GM23248 (cell line): ENCODE measurements around the gene RAB3C.

Source experiments
- EZH2 ChIP-seq: fragments of 200-600 bp; sonication (generic); IDR thresholded peaks from 2 replicates; pipeline ENCODE4 v1.6.1; 2018; ENCODE audit warnings: antibody characterized with exemption, mild to moderate bottlenecking; ENCODE audit not compliant: insufficient read depth, poor library complexity, severe bottlenecking
- EZH2phosphoT487 ChIP-seq: fragments of 200-600 bp; sonication (generic); IDR thresholded peaks from 2 replicates; pipeline ENCODE4 v1.6.1; 2018; ENCODE audit warnings: antibody characterized with exemption, moderate library complexity, mild to moderate bottlenecking, low read depth; ENCODE audit not compliant: insufficient read depth

GRCh38 chr5:58842852-58843251 is 260.0 kb downstream of the RAB3C start:
- TF ChIP-seq EZH2 (no peak), EZH2phosphoT487 (no peak)
